ENCODE data around the gene PTGDR2.

DNA sequence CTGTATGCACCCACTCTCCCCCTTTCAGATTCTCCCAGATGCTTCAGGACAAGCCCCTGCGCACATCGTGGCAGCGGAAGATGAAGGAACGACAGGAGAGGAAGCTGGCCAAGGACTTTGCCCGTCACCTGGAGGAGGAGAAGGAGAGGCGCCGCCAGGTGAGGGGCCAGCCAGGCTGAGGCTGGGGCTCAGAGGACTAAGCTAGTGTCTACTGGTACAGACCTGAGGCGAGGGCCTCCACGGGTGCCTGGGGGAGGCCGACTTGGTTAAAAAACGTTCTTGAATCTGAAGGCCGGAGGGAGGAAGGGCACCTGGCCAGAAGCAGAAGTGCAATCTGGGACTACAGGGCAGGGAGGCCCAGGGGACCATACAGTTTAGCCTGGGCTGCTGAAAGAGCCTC is 7.9 kb downstream of the PTGDR2 start:
- no peak for TF ChIP-seq EZH2phosphoT487 (IDR thresholded peaks at IDR 0.05; ENCODE audit: insufficient read depth, low read depth)
- TF ChIP-seq EZH2 (IDR thresholded peaks at IDR 0.05; ENCODE audit: insufficient read depth, poor library complexity, severe bottlenecking) = no peak

Data from GM23248 (cell line).